ENCODE data around the gene IRF6.

Gene IRF6

GRCh38 chr1:209805875-209806760, at the start of gene IRF6:
Gene IRF6 (minus strand): TSS chr1:209806142. CDS start chr1:209801413, 4,729 bp downstream.
- peak; percentile 46 for DNase-seq (ENCODE audit: low spot score)

GRCh38 chr1:209855623-209856022, 49.7 kb upstream of the IRF6 start:
- DNase-seq (ENCODE audit: low spot score): no peak

GRCh38 chr1:209855006-209855405, 49.1 kb upstream of the IRF6 start:
- no peak for DNase-seq (ENCODE audit: low spot score)

- DNase-seq (ENCODE audit: low spot score): no peak
Measured at GRCh38 chr1:209854196-209854595, 48.3 kb upstream of the IRF6 start.

- no peak for DNase-seq (ENCODE audit: low spot score)
Measured at GRCh38 chr1:209853676-209854075, 47.7 kb upstream of the IRF6 start.

GRCh38 chr1:209850342-209850979, 44.5 kb upstream of the IRF6 start:
- DNase-seq (ENCODE audit: low spot score): no peak

- no peak for DNase-seq (ENCODE audit: low spot score)
Measured at GRCh38 chr1:209849388-209849787, 43.4 kb upstream of the IRF6 start.

- no peak for DNase-seq (ENCODE audit: low spot score)
Measured at GRCh38 chr1:209845408-209845725, 39.4 kb upstream of the IRF6 start.

GRCh38 chr1:209844695-209845407, 38.9 kb upstream of the IRF6 start:
- no peak for DNase-seq (ENCODE audit: low spot score)

- no peak for DNase-seq (ENCODE audit: low spot score)
Measured at GRCh38 chr1:209840611-209841010, 34.7 kb upstream of the IRF6 start.

- DNase-seq (ENCODE audit: low spot score): no peak
Measured at GRCh38 chr1:209839875-209840546, 34.1 kb upstream of the IRF6 start.

- no peak for DNase-seq (ENCODE audit: low spot score)
Measured at GRCh38 chr1:209838537-209838936, 32.6 kb upstream of the IRF6 start.

- no peak for DNase-seq (ENCODE audit: low spot score)
Measured at GRCh38 chr1:209837671-209838070, 31.7 kb upstream of the IRF6 start.

- DNase-seq (ENCODE audit: low spot score): no peak
Measured at GRCh38 chr1:209835782-209836298, 29.9 kb upstream of the IRF6 start.

GRCh38 chr1:209831615-209832014, 25.7 kb upstream of the IRF6 start:
- no peak for DNase-seq (ENCODE audit: low spot score)

- no peak for DNase-seq (ENCODE audit: low spot score)
Measured at GRCh38 chr1:209830722-209831121, 24.8 kb upstream of the IRF6 start.

- no peak for DNase-seq (ENCODE audit: low spot score)
Measured at GRCh38 chr1:209829716-209830115, 23.8 kb upstream of the IRF6 start.

GRCh38 chr1:209827384-209828262, 21.7 kb upstream of the IRF6 start, which contains the start of gene UTP25:
Gene UTP25 (plus strand): TSS chr1:209827972. CDS start chr1:209828064, 92 bp downstream.
- DNase-seq (ENCODE audit: low spot score): peak; percentile 91

- DNase-seq (ENCODE audit: low spot score): no peak
Measured at GRCh38 chr1:209825591-209826434, 19.9 kb upstream of the IRF6 start.

Data from CD4-positive, alpha-beta T cell treated with Interleukin-6 at 100 ng/mL for 8 hours (primary cell).